GM21423 (cell line): ENCODE measurements around the gene CETN1.

Experiments
- ATAC-seq: cut with Tn5 transposase; IDR thresholded peaks from one replicate; pipeline ENCODE4 v1.9.1; 2021; ENCODE audit warnings: mild to moderate bottlenecking, moderate library complexity; ENCODE audit not compliant: unreplicated experiment

Gene CETN1

GRCh38 chr18:618618-619017, 38.4 kb downstream of the CETN1 start:
- no peak for ATAC-seq

- no peak for ATAC-seq
Observed at GRCh38 chr18:621291-622043, 41.3 kb downstream of the CETN1 start.

- no peak for ATAC-seq
Observed at GRCh38 chr18:622289-622688, 42.1 kb downstream of the CETN1 start.

GRCh38 chr18:623761-624620, 43.8 kb downstream of the CETN1 start:
- ATAC-seq = no peak

GRCh38 chr18:627231-627630, 47.1 kb downstream of the CETN1 start:
- no peak for ATAC-seq

GRCh38 chr18:629269-630150, 49.3 kb downstream of the CETN1 start:
- ATAC-seq = no peak

- no peak for ATAC-seq
Observed at GRCh38 chr18:631560-631959, 51.4 kb downstream of the CETN1 start.
